ENCODE results near the gene PIK3R6. TPM values are rescaled to one million over a fixed set of nuclear protein-coding genes. Genes with fewer than 3 reads are reported as not detected.

The PIK3R6 gene
- total RNA-seq, 1 donor from 2014 or later = not detected

GRCh38 chr17:8799570-8800212, 67.8 kb downstream of the PIK3R6 start:
- DNase-seq (ENCODE audit: low read depth) = no peak
- H3K4me3 ChIP-seq (ENCODE audit: low read depth, low read length) = no peak overlapping the region
- no peak for TF ChIP-seq CTCF (conservative IDR thresholded peaks at IDR 0.05; ENCODE audit: low read depth, low read length)

- DNase-seq (ENCODE audit: low read depth) = no peak
- no peak within 1 kb of the TSS for H3K4me3 ChIP-seq (ENCODE audit: low read depth, low read length)
- TF ChIP-seq CTCF (conservative IDR thresholded peaks at IDR 0.05; ENCODE audit: low read depth, low read length) = no peak
Observed at GRCh38 chr17:8798846-8799569, 68.5 kb downstream of the PIK3R6 start, which contains the start of gene MFSD6L. MFSD6L (minus strand) TSS chr17:8799365; CDS start chr17:8799120, 245 bp downstream.

- DNase-seq (ENCODE audit: low read depth) = no peak
- no peak overlapping the region for H3K4me3 ChIP-seq (ENCODE audit: low read depth, low read length)
- no peak for TF ChIP-seq CTCF (conservative IDR thresholded peaks at IDR 0.05; ENCODE audit: low read depth, low read length)
Observed at GRCh38 chr17:8798176-8798845, 69.2 kb downstream of the PIK3R6 start.

- no peak for DNase-seq (ENCODE audit: low read depth)
- TF ChIP-seq CTCF (conservative IDR thresholded peaks at IDR 0.05; ENCODE audit: low read depth, low read length) = no peak
- no peak overlapping the region for H3K4me3 ChIP-seq (ENCODE audit: low read depth, low read length)
Observed at GRCh38 chr17:8797621-8798175, 69.8 kb downstream of the PIK3R6 start.

GRCh38 chr17:8794636-8795035, 72.8 kb downstream of the PIK3R6 start:
- no peak for TF ChIP-seq CTCF (conservative IDR thresholded peaks at IDR 0.05; ENCODE audit: low read depth, low read length)
- H3K4me3 ChIP-seq (ENCODE audit: low read depth, low read length) = no peak overlapping the region
- DNase-seq (ENCODE audit: low read depth) = no peak

GRCh38 chr17:8793649-8794048, 73.8 kb downstream of the PIK3R6 start:
- no peak for TF ChIP-seq CTCF (conservative IDR thresholded peaks at IDR 0.05; ENCODE audit: low read depth, low read length)
- H3K4me3 ChIP-seq (ENCODE audit: low read depth, low read length) = no peak overlapping the region
- DNase-seq (ENCODE audit: low read depth) = no peak

All from epithelial cell of proximal tubule (primary cell).